ENCODE measurements around the gene TGFB1I1.

The TGFB1I1 gene

DNA sequence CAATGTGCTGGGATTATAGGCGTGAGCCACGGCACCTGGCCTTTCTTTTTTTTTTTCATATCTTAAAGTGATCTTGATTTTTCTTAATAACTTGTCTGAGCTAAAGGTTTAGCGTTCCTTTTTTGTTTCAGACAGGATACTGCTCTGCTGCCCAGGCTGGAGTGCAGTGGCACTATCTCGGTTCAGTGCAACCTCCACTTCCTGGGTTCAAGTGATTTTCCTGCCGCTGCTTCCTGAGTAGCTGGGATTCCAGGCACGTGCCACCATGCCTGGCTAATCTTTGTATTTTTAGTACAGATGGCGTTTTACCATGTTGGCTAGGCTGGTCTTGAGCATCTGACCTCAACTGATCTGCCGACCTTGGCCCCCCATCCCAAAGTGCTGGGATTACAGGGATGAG lies 32.2 kb downstream of the TGFB1I1 start:
- no peak for DNase-seq (ENCODE audit: low read depth)
- no peak overlapping the region for H3K4me3 ChIP-seq (ENCODE audit: low read depth, low read length)
- TF ChIP-seq CTCF (IDR thresholded peaks at IDR 0.05; ENCODE audit: low read depth, low read length) (no peak), MYC (IDR thresholded peaks at IDR 0.05; ENCODE audit: low read depth, low read length) (no peak), POLR2A (IDR thresholded peaks at IDR 0.05; ENCODE audit: extremely low read depth, insufficient read length) (no peak), MAX (IDR thresholded peaks at IDR 0.05; ENCODE audit: low read depth, low read length) (no peak)

DNA sequence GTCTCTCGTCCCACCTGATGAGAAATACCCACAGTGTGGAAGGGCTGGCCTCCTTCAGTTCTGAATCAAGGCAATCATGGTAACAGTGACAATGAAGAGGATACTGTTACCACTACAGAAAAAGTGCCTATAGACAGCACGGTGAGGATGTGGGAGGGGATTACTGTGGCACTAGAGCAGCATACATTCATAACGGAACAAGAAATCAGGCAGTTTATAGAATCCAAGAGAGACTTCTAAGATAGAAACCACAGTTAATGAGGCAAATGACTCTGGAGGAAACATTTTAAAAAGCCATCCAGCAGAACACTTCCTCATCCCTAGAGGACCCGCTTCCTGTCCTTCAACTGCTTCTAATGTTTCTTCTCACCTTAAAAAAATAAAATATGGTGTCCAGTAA lies 33.5 kb downstream of the TGFB1I1 start:
- TF ChIP-seq MYC (IDR thresholded peaks at IDR 0.05; ENCODE audit: low read depth, low read length) (no peak), POLR2A (IDR thresholded peaks at IDR 0.05; ENCODE audit: extremely low read depth, insufficient read length) (no peak), CTCF (IDR thresholded peaks at IDR 0.05; ENCODE audit: low read depth, low read length) (no peak), MAX (IDR thresholded peaks at IDR 0.05; ENCODE audit: low read depth, low read length) (no peak)
- no peak overlapping the region for H3K4me3 ChIP-seq (ENCODE audit: low read depth, low read length)
- peak; percentile 28 for DNase-seq (ENCODE audit: low read depth)

DNA sequence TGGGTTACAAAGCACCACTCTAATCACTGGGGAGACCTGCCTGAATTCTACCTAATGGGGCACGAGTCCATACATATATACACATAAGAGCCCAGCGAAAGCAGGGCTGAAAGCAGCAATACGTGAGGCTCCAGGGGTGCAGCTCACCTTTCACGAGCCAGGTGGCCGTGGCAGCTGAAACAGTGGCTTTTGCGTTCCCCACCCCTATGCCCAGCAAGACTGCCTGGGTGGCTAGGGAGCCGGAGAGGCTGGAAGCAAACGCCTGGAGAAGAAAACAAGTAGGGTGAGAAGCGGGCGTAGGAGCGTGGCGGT lies 35.6 kb downstream of the TGFB1I1 start:
- peak overlapping the region; percentile 91 for H3K4me3 ChIP-seq (ENCODE audit: low read depth, low read length)
- TF ChIP-seq MYC (IDR thresholded peaks at IDR 0.05; ENCODE audit: low read depth, low read length), result no peak
- no peak for TF ChIP-seq MAX (IDR thresholded peaks at IDR 0.05; ENCODE audit: low read depth, low read length)
- no peak for TF ChIP-seq CTCF (IDR thresholded peaks at IDR 0.05; ENCODE audit: low read depth, low read length)
- no peak for TF ChIP-seq POLR2A (IDR thresholded peaks at IDR 0.05; ENCODE audit: extremely low read depth, insufficient read length)
- DNase-seq (ENCODE audit: low read depth), result no peak

- peak; percentile 93 for DNase-seq (ENCODE audit: low read depth)
- peak within 1 kb of the TSS; percentile 91 for H3K4me3 ChIP-seq (ENCODE audit: low read depth, low read length)
- TF ChIP-seq MYC (IDR thresholded peaks at IDR 0.05; ENCODE audit: low read depth, low read length) (peak; percentile 78), MAX (IDR thresholded peaks at IDR 0.05; ENCODE audit: low read depth, low read length) (peak; percentile 80), CTCF (IDR thresholded peaks at IDR 0.05; ENCODE audit: low read depth, low read length) (no peak), POLR2A (IDR thresholded peaks at IDR 0.05; ENCODE audit: extremely low read depth, insufficient read length) (peak; percentile 88)
These were observed 36.2 kb downstream of the TGFB1I1 start, which contains the start of gene RUSF1 for GRCh38 chr16:31507929-31508705. RUSF1 (minus strand) TSS chr16:31508391; CDS start chr16:31508373, 18 bp downstream.

GRCh38 chr16:31508706-31509195 lies 36.8 kb downstream of the TGFB1I1 start:
- no peak for DNase-seq (ENCODE audit: low read depth)
- peak overlapping the region; percentile 91 for H3K4me3 ChIP-seq (ENCODE audit: low read depth, low read length)
- TF ChIP-seq MYC (IDR thresholded peaks at IDR 0.05; ENCODE audit: low read depth, low read length), result no peak
- no peak for TF ChIP-seq POLR2A (IDR thresholded peaks at IDR 0.05; ENCODE audit: extremely low read depth, insufficient read length)
- no peak for TF ChIP-seq MAX (IDR thresholded peaks at IDR 0.05; ENCODE audit: low read depth, low read length)
- no peak for TF ChIP-seq CTCF (IDR thresholded peaks at IDR 0.05; ENCODE audit: low read depth, low read length)
